ENCODE results near the gene RBMXL2.

The RBMXL2 gene

DNA sequence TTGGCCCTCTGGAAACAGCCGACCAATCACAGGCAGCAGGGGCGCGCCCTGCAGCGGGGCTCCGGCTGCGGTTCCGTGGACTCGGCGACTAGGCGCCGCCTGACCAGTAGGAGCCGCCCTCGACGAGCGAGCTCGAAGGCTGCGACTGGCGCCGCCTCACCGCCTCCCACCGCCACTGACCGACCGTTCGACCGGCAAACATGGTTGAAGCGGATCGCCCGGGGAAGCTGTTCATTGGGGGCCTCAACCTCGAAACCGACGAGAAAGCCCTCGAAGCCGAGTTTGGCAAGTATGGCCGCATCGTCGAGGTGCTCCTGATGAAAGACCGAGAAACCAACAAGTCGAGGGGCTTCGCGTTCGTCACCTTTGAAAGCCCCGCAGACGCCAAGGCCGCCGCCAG, at the start of gene RBMXL2:
TSS of gene RBMXL2 (plus strand) at position 78 of the 400 bp plus-strand sequence. CDS start at position 201, 123 bp downstream.
- DNase-seq (ENCODE audit: low read depth, low spot score), result no peak

- DNase-seq (ENCODE audit: low read depth, low spot score), result no peak
Measured at GRCh38 chr11:7046474-7047175, 42.2 kb upstream of the RBMXL2 start.

- DNase-seq (ENCODE audit: low read depth, low spot score), result no peak
Measured at GRCh38 chr11:7050191-7050590, 38.6 kb upstream of the RBMXL2 start.

DNA sequence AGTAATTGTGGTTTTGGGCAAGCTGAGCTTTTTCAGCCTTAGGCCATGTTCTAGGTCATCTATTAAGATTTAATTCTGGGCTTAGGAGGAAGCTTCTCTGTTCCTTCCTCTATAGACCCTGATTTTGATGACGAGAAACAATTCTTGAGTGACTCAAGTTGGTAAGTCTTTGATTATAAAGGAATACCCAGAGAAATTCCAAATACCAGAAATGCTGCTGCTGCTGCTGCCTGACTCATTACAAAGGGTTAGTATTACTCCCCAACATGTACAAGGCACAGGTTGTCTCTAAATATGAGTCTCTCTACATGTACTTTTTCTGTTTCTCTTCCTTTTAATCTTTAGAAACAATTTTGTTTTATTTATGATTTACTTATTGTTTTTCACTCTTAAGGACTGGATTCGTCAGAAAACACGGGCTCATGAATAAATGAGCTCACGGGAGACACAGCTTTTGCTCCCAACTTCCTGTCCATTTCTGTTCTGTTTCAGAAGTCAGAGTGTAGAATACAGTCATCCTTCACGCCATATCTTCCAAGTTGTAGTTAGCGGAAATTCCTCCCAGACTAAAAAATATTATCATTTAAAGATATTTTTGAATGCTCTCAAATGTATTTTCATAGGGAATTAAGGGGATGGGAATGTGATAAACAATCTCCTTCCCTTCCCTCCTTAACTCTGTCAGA, 31.8 kb upstream of the RBMXL2 start:
- DNase-seq (ENCODE audit: low read depth, low spot score), result no peak

DNA sequence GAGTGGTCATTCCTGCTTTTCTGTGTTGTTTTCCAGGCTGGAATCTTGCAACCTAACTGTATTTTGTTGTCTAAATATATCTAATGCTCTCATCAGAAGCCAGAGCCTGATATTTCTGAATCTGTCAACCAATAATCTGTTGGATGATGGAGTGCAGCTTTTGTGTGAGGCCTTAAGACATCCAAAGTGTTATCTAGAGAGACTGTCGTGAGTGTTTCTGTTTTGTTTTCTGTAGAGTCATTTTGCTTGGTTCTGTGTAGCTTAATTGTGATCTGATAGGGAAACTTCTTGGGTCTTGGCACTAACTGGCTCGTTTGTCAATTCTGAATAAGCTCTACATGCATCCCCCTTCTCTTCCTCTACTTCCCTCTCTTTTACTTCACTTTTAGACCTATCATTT, 31.2 kb upstream of the RBMXL2 start:
- DNase-seq (ENCODE audit: low read depth, low spot score), result no peak

- DNase-seq (ENCODE audit: low read depth, low spot score), result no peak
Measured at GRCh38 chr11:7060868-7061267, 27.9 kb upstream of the RBMXL2 start.

- no peak for DNase-seq (ENCODE audit: low read depth, low spot score)
Measured at GRCh38 chr11:7062534-7062933, 26.3 kb upstream of the RBMXL2 start.

DNA sequence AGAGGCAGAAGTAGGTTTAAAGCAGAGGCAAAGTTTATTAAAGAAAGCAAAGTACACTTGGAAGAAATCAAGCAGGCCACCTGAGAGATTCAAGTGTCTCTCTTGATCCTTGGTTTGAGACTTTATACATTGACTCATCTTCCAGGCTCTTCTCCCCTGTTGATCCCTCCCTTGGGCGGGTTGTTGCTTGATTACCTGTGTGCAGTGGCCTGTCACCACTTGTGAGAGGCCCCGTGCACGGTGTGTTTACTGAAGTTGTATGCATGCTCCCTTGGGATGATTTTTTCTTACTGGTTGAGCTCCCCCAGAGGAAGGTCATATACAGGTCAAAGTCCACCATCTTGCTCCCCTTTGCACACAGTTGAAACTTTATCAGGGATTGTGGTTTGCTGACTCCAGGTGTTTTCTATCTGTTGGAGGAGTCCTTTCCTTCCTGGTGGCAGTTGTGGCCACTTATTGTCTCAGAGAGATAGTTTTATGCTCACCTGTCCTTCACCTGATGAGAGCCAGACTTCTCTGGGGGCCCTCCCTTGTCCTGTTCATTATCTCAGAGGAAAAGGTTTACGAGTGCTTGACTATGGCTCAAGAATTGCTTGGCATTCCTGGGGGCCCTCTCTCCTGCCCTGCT, 16.3 kb upstream of the RBMXL2 start:
- DNase-seq (ENCODE audit: low read depth, low spot score), result no peak

GRCh38 chr11:7077101-7077500, 11.7 kb upstream of the RBMXL2 start:
- DNase-seq (ENCODE audit: low read depth, low spot score), result no peak

DNA sequence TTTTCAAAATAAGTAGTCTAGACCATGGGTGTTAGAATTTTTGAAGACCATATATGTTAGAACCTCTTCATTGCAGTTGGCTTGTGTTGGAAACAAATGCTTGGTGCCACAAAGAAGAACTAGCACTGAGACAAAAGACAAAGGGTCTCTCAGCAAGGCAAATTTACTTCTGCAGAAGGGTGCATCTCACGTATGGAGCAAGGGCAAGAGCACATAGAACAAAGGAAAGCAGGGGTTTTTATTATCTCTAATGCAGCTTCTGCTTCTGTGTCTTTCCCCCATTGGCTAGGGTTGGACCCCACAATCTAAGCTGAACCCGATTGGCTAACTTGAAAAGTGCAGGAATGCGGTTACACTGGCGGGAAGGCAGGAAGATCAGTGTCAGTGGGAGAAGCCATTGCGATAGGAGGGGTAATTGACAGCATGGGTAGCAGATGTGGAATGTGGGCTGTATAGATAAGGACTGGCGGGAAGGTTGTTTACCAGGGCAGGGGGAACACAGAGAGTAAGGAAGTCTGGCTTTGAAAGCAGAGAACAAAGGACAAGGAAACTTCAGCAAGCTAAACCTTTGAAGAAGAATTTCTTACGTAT, 9.2 kb upstream of the RBMXL2 start:
- DNase-seq (ENCODE audit: low read depth, low spot score), result no peak

- DNase-seq (ENCODE audit: low read depth, low spot score), result no peak
Measured at GRCh38 chr11:7080900-7081299, 7.9 kb upstream of the RBMXL2 start.

DNA sequence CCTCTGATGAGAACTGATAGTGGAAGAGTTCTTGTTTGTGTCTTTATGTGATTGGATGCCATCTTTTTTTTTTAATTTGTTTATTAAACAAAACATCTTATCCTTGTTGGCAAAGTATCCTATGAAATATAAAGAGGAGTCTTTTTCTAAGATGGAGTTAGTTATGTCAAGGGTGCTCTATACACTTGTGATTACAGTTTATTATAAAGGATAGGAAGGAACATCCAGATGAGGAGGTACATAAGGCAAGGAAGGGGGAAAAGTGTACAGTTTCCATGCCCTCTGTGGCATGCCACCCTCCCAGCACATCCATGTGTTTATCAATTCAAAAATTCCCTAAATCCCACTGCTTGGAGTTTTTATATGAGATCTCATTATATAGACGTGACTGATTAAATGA, 7.4 kb upstream of the RBMXL2 start:
- no peak for DNase-seq (ENCODE audit: low read depth, low spot score)

DNA sequence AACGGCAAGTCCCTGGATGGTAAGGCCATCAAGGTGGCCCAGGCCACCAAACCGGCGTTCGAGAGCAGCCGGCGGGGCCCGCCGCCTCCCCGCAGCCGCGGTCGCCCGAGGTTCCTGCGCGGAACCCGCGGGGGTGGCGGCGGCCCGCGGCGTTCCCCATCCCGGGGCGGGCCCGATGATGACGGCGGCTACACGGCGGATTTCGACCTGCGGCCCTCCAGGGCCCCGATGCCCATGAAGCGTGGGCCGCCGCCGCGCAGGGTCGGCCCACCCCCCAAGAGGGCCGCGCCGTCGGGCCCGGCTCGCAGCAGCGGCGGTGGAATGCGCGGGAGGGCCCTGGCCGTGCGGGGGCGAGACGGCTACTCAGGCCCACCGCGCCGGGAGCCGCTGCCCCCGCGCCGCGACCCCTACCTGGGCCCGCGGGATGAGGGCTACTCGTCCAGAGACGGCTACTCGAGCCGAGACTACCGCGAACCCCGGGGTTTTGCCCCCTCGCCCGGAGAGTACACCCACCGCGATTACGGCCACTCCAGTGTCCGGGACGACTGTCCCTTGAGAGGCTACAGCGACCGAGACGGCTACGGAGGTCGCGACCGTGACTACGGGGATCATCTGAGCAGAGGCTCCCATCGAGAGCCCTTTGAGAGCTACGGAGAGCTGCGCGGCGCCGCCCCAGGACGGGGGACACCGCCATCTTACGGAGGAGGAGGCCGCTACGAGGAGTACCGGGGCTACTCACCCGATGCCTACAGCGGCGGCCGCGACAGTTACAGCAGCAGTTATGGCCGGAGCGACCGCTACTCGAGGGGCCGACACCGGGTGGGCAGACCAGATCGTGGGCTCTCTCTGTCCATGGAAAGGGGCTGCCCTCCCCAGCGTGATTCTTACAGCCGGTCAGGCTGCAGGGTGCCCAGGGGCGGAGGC, 792 bp downstream of the RBMXL2 start:
- no peak for DNase-seq (ENCODE audit: low read depth, low spot score)

DNA sequence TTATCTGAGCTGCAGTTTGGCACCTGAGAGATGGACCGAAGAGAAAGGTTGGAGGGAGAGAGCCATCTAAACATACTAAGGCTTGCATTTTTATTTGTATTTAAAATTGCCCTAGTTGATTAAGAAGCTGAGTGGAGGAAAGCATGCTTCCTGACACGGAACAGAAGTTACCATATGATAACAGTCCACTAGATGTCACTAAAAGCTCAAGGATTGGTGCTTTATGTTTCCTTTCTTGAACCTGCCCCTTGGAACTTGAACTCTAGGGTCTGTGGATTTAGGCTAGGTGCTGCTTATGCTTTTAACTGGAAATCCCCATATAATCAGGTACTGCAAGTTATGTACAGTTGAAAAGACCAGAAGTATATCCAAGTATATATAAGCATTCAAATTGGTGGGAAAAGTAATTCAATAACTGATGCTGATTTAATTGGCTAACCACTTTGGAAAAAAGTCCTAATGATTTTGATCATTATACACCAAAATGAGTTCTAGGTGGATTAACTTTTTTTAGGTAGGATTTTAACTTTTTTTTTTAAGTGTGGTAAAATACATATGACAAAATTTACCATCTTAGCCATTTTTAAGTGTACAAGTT, 9.5 kb downstream of the RBMXL2 start:
- no peak for DNase-seq (ENCODE audit: low read depth, low spot score)

DNA sequence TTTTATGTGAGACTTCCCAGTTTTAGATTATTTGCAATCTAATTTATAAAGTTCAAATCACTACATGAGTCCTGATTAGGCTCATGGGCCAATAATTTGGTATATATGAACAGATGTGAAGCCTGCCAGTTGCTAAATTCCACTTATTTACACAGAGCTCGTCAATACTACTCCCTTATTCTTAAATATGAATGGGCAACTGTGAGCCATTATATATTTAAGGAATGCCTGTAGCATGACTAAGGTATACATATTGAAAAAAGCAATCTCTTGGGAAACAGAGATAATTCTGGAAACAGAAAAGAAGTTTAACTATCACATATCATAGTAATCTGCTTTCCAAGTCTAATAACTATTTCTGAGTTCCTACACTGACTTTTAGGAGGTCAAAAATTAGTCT, 27.0 kb downstream of the RBMXL2 start:
- no peak for DNase-seq (ENCODE audit: low read depth, low spot score)

- no peak for DNase-seq (ENCODE audit: low read depth, low spot score)
Measured at GRCh38 chr11:7116370-7116769, 27.6 kb downstream of the RBMXL2 start.

GRCh38 chr11:7138051-7138450, 49.3 kb downstream of the RBMXL2 start:
- DNase-seq (ENCODE audit: low read depth, low spot score), result no peak
